GM21825 (cell line): Measurements from ENCODE around the gene GRIK3.
"Not testable (repeated sequence)": the region's sequence is repeated elsewhere in the genome, so short reads cannot be mapped to it uniquely, and the experiment has no call there.

Source experiments
- ATAC-seq: cut with Tn5 transposase; IDR thresholded peaks from one replicate; pipeline ENCODE4 v1.9.1; 2021; ENCODE audit warnings: mild to moderate bottlenecking, moderate library complexity; ENCODE audit not compliant: unreplicated experiment

Gene GRIK3

DNA sequence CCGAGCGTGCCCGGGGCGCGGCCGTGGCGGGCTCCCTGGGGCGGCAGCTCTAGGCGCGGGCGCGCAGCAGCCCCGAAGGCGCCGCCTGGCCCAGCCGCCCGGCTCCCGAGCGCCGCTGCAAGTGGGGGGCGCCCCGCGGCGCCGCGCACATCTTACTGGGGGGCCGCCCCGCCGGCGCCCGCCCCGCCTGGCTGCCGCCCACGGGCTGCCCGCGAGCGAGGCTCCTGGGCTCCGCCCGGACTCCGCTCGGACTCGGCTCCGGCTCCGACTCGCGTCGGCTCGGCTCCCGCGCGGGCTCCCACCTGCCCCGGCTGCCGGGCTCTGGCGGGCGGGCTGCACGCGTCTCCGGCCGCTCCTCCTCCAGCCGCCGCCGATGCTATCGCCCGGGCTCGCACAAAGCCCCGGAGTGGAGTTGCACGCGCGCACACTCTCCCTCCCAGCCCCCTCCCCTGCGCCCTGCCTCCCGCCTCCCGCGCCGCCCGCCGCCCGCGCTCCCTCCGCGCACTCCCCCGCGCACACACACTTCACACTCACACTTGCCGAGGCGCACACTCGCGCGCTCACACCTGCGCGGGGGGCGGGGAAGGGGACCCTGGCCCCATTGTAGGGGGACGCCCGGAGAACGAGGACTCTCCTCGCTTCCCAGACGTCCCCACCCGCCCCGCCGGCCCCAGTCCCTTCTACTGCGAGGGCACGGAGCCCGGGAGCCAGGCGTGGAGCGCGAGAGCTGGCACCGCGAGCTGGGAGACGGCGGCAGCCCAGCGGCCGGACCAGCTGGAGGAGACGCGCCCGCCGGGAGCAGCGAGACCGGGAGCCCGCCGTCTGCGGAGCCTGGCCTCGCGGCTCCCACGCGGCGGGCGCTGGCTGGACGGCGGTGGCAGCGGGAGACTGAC, at the start of gene GRIK3:
Gene GRIK3, minus strand, starts transcription at position 395 of the 893 bp plus-strand sequence. CDS start 407 bp downstream, outside the sequence.
- ATAC-seq: no peak

DNA sequence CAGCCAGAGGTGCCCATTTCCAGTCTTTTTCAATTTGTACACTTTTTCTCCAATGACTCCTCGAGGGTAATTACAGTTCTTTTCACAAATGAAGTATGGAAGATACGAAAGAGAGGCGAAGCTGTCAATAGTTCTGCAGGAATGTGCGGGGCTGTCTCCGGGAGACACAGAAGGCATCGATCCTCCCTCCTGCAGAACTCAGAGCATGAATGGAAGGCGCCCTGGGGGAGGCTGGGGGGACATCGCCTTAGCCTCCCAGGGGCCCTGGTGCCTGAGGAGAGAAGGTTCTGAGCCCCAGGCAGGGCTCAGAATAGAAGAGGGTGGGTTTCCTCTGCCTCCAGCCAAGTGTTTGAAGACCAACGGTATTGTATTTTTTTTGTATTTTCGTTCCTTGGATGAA, 49.7 kb upstream of the GRIK3 start:
- ATAC-seq: no peak

DNA sequence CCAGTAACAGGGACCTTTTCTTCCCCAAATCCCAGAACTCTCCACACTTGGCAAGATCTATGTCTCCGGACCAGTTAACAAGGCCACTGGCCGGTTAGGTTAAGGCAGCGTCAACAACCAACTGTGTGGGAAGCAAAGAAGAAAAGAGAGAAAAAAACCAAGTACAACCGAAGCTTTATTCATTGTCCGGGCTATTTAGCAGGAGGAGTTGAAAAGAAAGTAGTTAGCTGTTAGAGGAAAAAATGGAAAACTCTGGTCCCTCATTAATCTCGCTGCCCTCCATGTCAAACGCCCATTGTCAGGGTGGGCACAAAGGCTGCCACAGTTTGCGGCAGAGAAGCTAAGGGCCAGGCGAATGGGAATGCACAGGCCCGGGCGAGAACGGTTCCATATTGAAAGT, 49.3 kb upstream of the GRIK3 start:
- no peak for ATAC-seq

DNA sequence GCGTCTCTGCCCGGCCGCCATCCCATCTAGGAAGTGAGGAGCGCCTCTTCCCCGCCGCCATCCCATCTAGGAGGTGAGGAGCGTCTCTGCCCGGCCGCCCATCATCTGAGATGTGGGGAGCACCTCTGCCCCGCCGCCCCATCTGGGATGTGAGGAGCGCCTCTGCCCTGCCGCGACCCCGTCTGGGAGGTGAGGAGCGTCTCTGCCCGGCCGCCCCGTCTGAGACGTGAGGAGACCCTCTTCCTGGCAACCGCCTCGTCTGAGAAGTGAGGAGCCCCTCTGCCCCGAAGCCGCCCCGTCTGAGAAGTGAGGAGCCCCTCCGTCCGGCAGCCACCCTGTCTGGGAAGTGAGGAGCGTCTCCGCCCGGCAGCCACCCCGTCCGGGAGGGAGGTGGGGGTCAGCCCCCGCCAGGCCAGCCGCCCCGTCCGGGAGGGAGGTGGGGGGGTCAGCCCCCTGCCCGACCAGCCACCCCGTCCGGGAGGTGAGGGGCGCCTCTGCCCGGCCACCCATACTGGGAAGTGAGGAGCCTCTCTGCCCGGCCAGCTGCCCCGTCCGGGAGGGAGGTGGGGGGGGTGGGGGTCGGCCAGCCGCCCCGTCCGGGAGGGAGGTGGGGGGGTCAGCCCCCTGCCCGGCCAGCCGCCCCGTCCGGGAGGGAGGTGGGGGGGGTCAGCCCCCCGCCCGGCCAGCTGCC, 46.1 kb upstream of the GRIK3 start:
- not testable (repeated sequence) for ATAC-seq

DNA sequence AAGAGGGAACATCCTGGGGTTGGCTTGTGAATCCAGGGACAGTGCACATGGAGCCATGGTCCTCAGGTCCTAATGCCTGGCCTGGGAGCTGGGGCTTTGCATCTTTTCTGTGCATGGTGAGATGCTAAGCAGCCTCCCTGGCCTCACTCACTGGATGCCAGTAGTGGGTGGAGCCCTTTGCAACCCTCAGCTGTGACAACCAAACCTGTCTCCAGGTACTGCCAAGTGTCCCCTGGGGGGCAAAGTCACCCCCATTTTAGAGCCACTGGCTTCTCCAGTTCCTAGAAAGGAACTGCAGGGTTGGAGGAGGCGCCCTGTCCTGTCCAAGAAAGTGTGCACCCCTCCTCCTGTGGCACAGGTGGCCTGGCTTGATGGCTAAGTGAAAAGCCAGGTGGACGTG, 44.6 kb upstream of the GRIK3 start:
- ATAC-seq: no peak

DNA sequence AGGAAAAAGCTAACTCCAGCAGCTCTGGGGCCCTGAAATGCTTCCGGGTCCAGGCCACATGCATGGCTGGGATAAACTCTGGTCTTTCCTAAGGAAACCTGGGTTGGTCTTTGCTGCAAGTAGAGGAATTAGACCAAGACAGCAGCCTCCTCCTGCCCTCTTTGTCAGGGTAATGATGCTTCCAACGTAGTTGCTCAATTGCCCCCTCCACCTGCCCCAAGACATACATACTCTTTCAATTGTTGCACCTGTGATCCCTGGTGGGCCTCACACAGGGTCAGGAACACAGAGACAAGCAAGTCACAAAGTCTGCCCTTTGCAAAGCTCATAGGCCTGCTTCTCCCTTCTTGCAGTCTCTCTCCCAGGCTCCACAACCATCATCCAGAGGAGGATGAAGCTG, 41.9 kb upstream of the GRIK3 start:
- no peak for ATAC-seq

DNA sequence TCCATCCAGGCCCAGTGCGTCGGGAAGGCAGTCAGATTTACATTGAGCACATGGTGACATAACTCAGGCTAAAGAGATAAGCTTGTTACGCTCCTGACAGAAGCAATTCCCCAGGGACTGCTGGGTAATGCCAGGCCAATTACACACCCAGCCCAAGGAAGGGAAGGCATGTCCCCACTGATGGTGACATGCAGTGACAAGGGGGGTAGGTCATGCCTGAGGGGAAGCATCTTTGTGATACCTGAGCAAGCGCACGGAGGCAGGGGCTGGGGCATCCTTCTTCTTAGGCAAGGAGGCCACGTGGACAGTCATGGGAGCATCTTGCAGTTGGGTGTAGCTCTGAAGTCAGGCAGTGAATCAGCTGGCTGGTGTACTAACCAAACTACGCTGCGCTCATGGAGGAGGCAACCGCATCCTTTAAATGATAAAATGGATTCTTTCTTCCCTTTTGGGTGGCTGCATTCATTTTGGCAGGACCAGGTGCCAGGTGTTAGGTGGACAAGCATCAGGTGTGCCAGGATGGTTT, 39.6 kb upstream of the GRIK3 start:
- ATAC-seq: no peak

DNA sequence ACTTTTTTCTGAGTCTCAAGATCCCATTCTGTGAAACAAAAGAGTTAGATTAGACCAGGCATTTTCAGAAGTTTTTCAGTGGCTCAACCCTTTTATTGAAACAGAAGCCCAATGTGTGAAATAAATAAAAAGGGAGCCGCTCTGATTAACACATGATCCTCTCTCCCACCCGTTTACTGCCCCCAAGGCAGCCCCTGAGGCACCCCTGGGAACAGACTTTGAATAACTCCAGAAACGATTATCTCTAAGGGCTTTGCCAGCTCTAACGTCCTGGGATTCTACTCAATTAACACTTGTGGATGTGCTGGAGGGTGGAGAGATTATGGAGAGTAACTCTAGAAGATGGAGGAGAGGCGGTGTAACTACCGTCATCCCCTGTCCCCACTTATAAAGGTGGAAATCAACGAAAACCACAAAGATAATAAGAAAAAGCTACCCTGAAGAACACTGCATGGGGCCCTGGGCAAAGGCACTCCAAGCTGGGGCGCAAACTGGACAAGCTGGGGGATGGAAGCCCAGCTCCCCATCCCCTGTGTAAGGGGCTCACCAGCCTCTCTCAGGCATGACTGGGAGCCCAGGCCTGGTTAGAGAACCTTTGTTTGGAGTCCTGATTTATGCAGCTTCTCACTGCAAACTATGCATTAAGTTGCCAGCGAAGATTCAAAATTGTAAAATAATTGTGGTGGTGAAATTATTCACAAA, 39.0 kb upstream of the GRIK3 start:
- no peak for ATAC-seq

DNA sequence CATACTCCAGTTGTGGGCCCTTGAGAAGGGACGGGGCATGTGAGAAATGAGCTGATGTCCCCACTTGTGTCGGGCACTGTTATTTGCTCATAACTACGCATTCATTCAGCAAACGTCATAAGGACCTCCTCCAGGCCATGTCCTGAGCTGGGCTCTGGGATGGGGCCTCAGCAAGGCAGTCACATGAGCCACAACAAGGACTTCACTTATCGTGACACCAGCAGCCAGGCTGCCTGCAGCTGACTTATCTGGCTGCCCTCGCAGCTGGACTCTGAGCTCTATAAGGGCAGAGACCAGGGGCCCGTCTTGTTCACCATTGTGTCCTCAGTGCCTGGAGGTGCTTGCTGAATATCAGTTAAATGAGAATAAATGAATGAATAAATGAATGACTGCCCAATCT, 37.5 kb upstream of the GRIK3 start:
- ATAC-seq: no peak

DNA sequence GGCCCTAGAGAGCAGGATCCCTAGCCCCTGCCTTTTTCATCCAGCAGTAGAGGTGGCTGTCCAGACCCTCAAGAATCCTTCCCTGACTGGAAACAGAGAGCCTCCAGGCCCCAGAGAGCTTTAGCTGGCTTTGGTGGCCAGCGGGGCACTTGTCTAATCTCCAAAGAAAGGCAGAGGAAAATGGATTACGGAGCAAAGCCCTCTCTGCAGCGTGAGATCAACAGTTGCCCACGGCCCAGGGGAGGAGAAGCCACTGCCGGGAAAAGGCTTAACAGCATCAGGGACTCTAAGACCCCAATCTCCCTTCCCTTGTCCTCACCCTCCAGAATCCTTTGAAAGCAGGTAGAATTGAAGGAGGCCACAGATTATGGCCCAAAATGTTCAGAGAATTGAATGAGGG, 35.8 kb upstream of the GRIK3 start:
- ATAC-seq: no peak

DNA sequence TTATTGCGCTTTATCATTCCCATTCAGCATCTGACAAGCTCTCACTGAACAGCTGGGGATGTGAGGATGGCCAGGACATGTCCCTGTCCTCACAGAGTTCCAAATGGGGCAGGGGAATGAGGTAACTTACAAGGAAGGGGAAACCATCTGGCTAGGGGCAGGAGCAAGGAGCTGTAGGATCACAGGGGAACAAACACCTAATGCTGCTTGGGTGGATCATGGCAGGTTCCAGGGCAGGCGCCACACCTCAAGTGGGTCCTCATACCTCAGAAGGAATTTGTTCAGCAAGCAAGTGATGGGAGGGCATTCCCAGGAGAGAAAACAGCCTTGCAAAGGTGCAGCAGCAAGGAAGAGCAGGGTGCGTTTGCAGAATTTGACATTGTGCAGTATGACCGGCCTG, 35.1 kb upstream of the GRIK3 start:
- no peak for ATAC-seq

DNA sequence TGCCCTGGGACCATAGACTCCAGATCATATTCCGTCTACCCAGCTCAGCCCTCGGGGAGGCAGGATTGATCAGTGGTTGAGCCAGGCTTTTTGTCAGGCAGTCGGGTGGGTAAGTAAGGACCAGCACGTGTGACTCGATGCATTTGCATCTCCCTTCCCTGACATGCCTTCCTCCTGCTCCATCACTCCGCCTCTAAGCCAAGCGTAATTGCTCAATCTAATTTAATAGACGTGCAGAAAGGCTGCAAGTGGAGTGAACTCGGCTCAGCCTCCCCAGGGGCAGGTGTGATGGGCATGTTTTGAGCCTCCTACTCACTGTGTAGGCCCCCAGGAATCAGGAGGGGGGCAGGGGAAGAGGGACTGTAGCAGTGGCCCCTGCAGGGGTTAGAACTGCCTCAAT, 34.6 kb upstream of the GRIK3 start:
- no peak for ATAC-seq

DNA sequence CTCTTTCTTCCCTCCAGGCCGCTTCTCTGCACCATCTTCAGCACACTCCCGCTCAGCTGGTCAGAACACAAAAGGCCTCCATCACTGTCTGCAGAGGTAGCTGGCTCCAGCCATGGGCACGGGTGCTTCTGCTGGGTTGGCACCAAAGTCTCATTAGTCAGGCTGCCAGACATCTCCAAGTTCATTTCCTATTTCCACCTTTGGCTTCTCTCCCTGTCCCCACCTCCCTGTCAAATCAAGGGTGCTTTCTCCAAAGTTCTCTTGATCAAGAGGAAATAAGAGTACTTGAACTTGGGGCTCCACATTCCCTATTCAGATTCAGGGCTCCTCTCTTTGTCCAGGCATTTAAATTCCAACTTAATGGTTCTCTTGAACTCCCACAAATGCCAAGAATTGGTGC, 33.9 kb upstream of the GRIK3 start:
- no peak for ATAC-seq

DNA sequence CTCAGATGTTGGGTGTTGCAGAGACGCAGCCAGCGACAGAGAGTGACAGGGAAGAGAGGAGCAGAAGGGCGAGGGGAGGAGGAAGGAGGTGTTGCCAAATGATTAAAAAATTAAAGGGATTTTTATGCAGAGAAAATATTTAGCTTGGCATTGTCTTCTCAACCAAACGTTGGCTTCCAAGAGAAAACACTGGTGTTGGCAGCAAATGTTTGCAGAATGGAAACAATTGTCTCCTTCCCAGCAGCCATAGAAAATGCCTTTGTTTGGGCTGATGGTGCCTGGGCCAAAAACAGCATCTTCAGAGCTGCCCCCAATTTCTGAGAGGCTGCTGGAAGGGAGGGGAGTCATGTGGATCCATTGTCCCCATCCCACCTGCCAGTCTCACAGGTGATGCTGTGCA, 29.7 kb upstream of the GRIK3 start:
- ATAC-seq: no peak

DNA sequence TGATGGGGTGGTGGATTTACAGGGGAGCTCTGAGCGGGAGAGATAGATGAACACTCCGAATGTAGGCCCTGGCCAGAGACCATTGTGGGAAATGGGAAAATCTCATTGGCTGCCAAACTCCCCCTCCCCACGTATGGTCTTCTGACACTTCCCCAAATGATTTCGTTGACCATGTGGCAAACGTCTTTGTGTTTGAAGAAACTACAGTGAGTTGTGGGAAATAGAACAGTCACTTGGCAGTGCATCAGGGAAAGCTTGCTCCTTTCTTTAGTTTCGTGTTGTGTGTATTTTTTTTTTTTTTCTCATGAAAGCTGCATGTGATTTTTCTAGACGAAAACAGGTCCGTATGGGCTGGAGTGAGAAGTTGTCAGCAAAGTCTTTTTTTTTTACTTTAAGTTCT, 25.0 kb upstream of the GRIK3 start:
- ATAC-seq: no peak

DNA sequence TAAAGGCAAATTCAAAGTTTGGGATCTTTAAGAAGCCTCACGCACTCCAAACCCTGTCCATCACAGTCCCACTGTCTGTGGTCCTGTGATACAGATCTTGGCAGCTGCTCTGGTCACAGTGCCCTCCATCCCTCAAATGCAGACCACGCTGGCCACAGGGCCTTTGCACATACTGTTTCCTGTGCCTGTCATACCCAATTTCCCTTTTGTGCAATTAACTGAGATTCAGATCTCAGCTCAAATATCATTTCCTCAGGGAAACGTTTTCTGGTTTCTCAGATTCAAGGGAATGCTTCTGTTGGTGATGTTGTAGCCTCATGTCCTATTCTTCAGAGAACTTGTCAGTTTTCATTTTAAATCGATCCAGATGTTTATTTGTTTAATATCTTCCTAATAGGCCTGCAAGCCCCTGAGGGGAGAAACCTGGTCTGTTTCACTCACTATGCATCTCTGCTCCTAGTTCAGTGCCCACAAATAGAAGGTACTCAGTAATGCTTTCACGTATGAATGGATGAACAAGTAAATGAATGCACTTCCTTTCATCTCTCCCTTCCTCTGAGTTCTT, 24.2 kb upstream of the GRIK3 start:
- ATAC-seq: no peak

DNA sequence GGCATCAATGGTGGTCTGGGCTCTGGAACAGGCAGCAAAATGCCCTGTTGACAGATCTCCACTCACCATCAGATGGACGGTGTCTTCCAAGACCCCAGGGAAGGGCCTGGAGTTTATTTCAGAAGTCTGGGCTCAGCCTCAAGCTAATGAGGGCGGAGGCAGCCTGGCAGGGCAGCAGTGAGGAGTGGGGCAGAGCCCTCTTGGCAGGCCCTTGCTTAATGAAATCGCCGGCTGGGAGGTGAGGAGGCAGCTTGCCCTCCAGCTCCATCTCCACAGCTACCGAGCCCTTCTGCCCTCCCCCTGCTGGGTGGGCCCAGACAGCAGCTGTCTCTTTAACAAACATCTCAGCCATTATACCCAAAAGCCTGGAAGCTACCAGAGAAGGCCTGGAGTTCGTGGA, 22.0 kb upstream of the GRIK3 start:
- no peak for ATAC-seq

DNA sequence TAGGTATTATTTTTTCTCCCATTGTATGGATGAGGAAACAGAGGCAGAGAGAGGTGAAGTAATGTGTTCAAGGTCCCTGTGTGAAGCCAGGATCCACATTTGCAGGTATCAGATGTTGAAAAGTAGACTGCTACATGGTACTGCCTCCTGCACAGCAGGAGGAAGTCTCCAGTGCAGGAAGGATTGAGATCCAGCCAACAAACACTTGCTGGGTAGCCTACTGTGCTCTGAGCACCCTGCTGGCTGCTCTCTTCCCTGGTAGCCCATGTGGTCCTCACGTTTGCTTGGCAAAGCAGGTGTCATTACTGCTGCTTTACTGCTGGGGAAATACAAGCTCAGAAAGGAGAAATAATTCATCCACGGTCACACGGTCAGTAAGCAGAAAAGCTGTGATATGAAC, 21.3 kb upstream of the GRIK3 start:
- no peak for ATAC-seq

DNA sequence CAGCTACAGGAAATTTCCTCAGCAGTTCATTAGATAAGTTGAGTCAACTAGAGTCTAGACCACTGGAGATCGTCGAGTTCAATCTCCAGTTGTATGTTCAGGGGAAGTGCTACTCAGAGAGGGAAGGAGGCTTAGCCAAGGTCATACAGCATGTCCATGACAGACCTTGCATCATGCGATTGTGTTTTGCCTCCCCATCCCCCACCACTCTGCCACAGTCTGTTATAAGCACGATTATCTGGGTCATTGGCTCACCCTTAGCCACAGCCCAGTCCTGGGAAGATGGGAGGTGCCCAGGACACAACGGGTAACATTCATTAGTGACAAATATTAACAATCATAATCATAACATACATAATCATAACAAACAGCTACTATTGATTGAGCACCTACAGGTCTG, 18.9 kb upstream of the GRIK3 start:
- ATAC-seq: no peak

DNA sequence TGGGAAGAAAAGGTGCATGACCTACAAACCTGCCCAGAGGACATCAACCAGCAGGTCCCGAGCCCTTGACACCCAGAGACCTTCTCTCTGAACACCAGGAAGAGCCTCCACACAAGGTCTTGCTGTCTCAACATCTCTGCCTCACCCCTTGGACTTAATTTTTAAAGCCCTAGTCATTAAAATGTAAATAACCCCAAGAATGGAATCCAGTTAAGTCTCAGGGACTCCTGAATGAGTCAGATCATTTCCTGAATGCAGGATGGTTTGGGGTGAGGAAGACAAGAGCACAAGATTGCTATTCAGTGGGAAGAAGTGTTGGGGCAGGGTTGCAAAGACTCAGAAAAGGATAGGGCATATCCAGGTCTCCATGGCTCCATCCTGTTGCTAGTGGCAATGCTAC, 17.8 kb upstream of the GRIK3 start:
- no peak for ATAC-seq

DNA sequence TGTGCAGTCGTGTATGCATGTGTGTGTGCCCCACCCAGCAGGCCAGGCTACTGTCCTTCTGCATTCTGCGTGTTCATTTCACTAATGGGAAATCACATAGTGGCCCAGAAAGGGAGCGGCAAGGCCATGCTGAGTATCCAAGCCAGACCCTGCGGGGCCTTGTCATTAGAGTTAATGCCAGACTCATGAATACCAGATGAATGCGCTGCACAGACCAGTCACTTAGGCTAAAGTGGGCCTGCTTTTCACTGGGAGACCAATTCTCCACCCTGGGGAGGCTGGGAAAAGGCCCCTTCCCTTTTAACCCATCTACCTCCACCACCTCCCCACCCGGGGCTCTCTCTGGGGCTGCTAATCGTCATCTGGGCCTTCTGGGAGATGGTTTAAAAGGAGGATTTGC, 17.0 kb upstream of the GRIK3 start:
- no peak for ATAC-seq
